Left forelimb (tissue), 1 donor: ENCODE data around the gene TIPIN.
"Not testable (repeated sequence)": the region's sequence is repeated elsewhere in the genome, so short reads cannot be mapped to it uniquely, and the experiment has no call there.

Source experiments
- DNase-seq: peaks from one replicate; pipeline ENCODE4 v3.0.0-alpha.2; 2018; ENCODE audit warnings: low spot score

TIPIN gene

GRCh38 chr15:66381376-66381775 is 24.9 kb upstream of the TIPIN start:
- not testable (repeated sequence) for DNase-seq

- no peak for DNase-seq
Measured at GRCh38 chr15:66378814-66379430, 22.4 kb upstream of the TIPIN start.

- no peak for DNase-seq
Measured at GRCh38 chr15:66374179-66374578, 17.7 kb upstream of the TIPIN start.

- no peak for DNase-seq
Measured at GRCh38 chr15:66369773-66370651, 13.5 kb upstream of the TIPIN start.

- DNase-seq = no peak
Measured at GRCh38 chr15:66364944-66365528, 8.6 kb upstream of the TIPIN start.

- DNase-seq = no peak
Measured at GRCh38 chr15:66362776-66363175, 6.3 kb upstream of the TIPIN start.

GRCh38 chr15:66361745-66362460 is 5.4 kb upstream of the TIPIN start:
- not testable (repeated sequence) for DNase-seq

- no peak for DNase-seq
Measured at GRCh38 chr15:66359740-66360139, 3.3 kb upstream of the TIPIN start.

GRCh38 chr15:66356077-66356358 is 467 bp downstream of the TIPIN start:
- no peak for DNase-seq

GRCh38 chr15:66348530-66348929 is 8.0 kb downstream of the TIPIN start:
- DNase-seq = not testable (repeated sequence)

GRCh38 chr15:66328771-66329170 is 27.7 kb downstream of the TIPIN start:
- no peak for DNase-seq

- DNase-seq = no peak
Measured at GRCh38 chr15:66327736-66328135, 28.7 kb downstream of the TIPIN start.

GRCh38 chr15:66326051-66326450 is 30.4 kb downstream of the TIPIN start:
- no peak for DNase-seq

GRCh38 chr15:66323312-66323928 is 33.1 kb downstream of the TIPIN start:
- DNase-seq = no peak

- DNase-seq = no peak
Measured at GRCh38 chr15:66312144-66312543, 44.3 kb downstream of the TIPIN start.

- DNase-seq = no peak
Measured at GRCh38 chr15:66310786-66311185, 45.7 kb downstream of the TIPIN start.

GRCh38 chr15:66309828-66310227 is 46.7 kb downstream of the TIPIN start:
- no peak for DNase-seq

- DNase-seq = no peak
Measured at GRCh38 chr15:66308531-66308930, 48.0 kb downstream of the TIPIN start.

GRCh38 chr15:66306381-66306780 is 50.1 kb downstream of the TIPIN start:
- no peak for DNase-seq

GRCh38 chr15:66304425-66304824 is 52.1 kb downstream of the TIPIN start:
- DNase-seq = not testable (repeated sequence)

GRCh38 chr15:66302489-66303278 is 53.8 kb downstream of the TIPIN start:
- no peak for DNase-seq
